Measurements from ENCODE around the gene STX7. TPM values are rescaled to one million over a fixed set of nuclear protein-coding genes. Genes with fewer than 3 reads are reported as not detected.

The STX7 gene
- total and polyA plus RNA-seq, 7 donors, result 12.6 to 38.1 (median 26.2) TPM

- ATAC-seq (no peak), DNase-seq (no peak)
- H3K27me3 ChIP-seq (ENCODE audit: insufficient read depth in 3 of 3, low read length in 2 of 3), result no peaks in the 10 kb centered on the region
- H3K27ac ChIP-seq, result no peak overlapping the region
- H3K4me3 ChIP-seq, result no peak overlapping the region
- H3K36me3 ChIP-seq (ENCODE audit: insufficient read depth in 1 of 2, low read depth in 1 of 2), result no peaks in the 10 kb centered on the region
- no peaks in the 10 kb centered on the region for H3K4me1 ChIP-seq
- intact Hi-C loops (cut with DNase I), result no loop called here
- no peak for TF ChIP-seq CTCF (IDR thresholded peaks at IDR 0.05)
- WGBS, 3 donors, result 14 to 29% (median 18%) methylated on average over 1 of the region's 1 CpG
- H3K9me3 ChIP-seq, result peaks cover 6% of the 10 kb centered on the region
These were observed 99.5 kb downstream of the STX7 start for GRCh38 chr6:132413499-132413802.

GRCh38 chr6:132412656-132413498, 100.0 kb downstream of the STX7 start:
- no peak for DNase-seq
- no peak for TF ChIP-seq CTCF (IDR thresholded peaks at IDR 0.05)
- Histone ChIP-seq H3K27ac (no peak overlapping the region), H3K9me3 (peaks cover 6% of the 10 kb centered on the region), H3K4me1 (no peaks in the 10 kb centered on the region), H3K36me3 (ENCODE audit: insufficient read depth in 1 of 2, low read depth in 1 of 2) (no peaks in the 10 kb centered on the region), H3K4me3 (no peak overlapping the region), H3K27me3 (ENCODE audit: insufficient read depth in 3 of 3, low read length in 2 of 3) (no peaks in the 10 kb centered on the region)
- intact Hi-C loops (cut with DNase I), result no loop called here
- 84 to 85% (median 85%) methylated on average over 5 of the region's 5 CpGs for WGBS, 3 donors
- no peak for ATAC-seq

- H3K36me3 ChIP-seq (ENCODE audit: insufficient read depth in 1 of 2, low read depth in 1 of 2), result no peaks in the 10 kb centered on the region
- no peak for TF ChIP-seq CTCF (IDR thresholded peaks at IDR 0.05)
- WGBS, 3 donors, result 88 to 91% (median 90%) methylated on average over 4 of the region's 4 CpGs
- intact Hi-C loops (cut with DNase I), result no loop called here
- DNase-seq (no peak), ATAC-seq (no peak)
- no peak overlapping the region for H3K4me3 ChIP-seq
- H3K27me3 ChIP-seq (ENCODE audit: insufficient read depth in 3 of 3, low read length in 2 of 3), result no peaks in the 10 kb centered on the region
- H3K9me3 ChIP-seq, result no peaks in the 10 kb centered on the region
- no peaks in the 10 kb centered on the region for H3K4me1 ChIP-seq
- no peak overlapping the region for H3K27ac ChIP-seq
These were observed 101.6 kb downstream of the STX7 start for GRCh38 chr6:132411296-132411695.

GRCh38 chr6:132410830-132411229, 102.1 kb downstream of the STX7 start:
- no peak for TF ChIP-seq CTCF (IDR thresholded peaks at IDR 0.05)
- WGBS, 3 donors, result 71 to 75% (median 71%) methylated on average over 3 of the region's 3 CpGs
- Histone ChIP-seq H3K4me1 (no peaks in the 10 kb centered on the region), H3K9me3 (no peaks in the 10 kb centered on the region), H3K27me3 (ENCODE audit: insufficient read depth in 3 of 3, low read length in 2 of 3) (no peaks in the 10 kb centered on the region), H3K27ac (no peak overlapping the region), H3K36me3 (ENCODE audit: insufficient read depth in 1 of 2, low read depth in 1 of 2) (no peaks in the 10 kb centered on the region), H3K4me3 (no peak overlapping the region)
- ATAC-seq (no peak), DNase-seq (no peak)
- intact Hi-C loops (cut with DNase I), result no loop called here

Data from psoas muscle (tissue), 8 donors.